ENCODE results near the gene DNAH11. TPM values are rescaled to one million over a fixed set of nuclear protein-coding genes. Genes with fewer than 3 reads are reported as not detected.
"Not testable (repeated sequence)": the region's sequence is repeated elsewhere in the genome, so short reads cannot be mapped to it uniquely, and the experiment has no call there.

DNAH11 gene
- polyA plus RNA-seq, 1 experiment, result 0.59 TPM

GRCh38 chr7:21719846-21720245, 177.0 kb downstream of the DNAH11 start:
- TF ChIP-seq, protein P1, sequence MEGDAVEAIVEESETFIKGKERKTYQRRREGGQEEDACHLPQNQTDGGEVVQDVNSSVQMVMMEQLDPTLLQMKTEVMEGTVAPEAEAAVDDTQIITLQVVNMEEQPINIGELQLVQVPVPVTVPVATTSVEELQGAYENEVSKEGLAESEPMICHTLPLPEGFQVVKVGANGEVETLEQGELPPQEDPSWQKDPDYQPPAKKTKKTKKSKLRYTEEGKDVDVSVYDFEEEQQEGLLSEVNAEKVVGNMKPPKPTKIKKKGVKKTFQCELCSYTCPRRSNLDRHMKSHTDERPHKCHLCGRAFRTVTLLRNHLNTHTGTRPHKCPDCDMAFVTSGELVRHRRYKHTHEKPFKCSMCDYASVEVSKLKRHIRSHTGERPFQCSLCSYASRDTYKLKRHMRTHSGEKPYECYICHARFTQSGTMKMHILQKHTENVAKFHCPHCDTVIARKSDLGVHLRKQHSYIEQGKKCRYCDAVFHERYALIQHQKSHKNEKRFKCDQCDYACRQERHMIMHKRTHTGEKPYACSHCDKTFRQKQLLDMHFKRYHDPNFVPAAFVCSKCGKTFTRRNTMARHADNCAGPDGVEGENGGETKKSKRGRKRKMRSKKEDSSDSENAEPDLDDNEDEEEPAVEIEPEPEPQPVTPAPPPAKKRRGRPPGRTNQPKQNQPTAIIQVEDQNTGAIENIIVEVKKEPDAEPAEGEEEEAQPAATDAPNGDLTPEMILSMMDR (IDR thresholded peaks at IDR 0.05; ENCODE audit: insufficient read depth, low read depth, low read length), result no peak
- POLR2A ChIA-PET, result no interaction called here
- H3K36me3 ChIP-seq (ENCODE audit: control insufficient read depth, insufficient read depth, low read length), result no peaks in the 10 kb centered on the region
- no peak overlapping the region for H3K4me3 ChIP-seq (ENCODE audit: low read depth, low read length)
- no peak for DNase-seq (ENCODE audit: low read depth)
- H3K27me3 ChIP-seq (ENCODE audit: control insufficient read depth, insufficient read depth, low read length), result no peaks in the 10 kb centered on the region
- CTCF ChIA-PET, result no interaction called here

GRCh38 chr7:21722371-21722770, 179.5 kb downstream of the DNAH11 start:
- H3K4me3 ChIP-seq (ENCODE audit: low read depth, low read length), result no peak overlapping the region
- H3K27me3 ChIP-seq (ENCODE audit: control insufficient read depth, insufficient read depth, low read length), result no peaks in the 10 kb centered on the region
- POLR2A ChIA-PET, result no interaction called here
- H3K36me3 ChIP-seq (ENCODE audit: control insufficient read depth, insufficient read depth, low read length), result no peaks in the 10 kb centered on the region
- CTCF ChIA-PET, result no interaction called here
- DNase-seq (ENCODE audit: low read depth), result no peak
- TF ChIP-seq, protein P1 (IDR thresholded peaks at IDR 0.05; ENCODE audit: insufficient read depth, low read depth, low read length), result no peak

DNA sequence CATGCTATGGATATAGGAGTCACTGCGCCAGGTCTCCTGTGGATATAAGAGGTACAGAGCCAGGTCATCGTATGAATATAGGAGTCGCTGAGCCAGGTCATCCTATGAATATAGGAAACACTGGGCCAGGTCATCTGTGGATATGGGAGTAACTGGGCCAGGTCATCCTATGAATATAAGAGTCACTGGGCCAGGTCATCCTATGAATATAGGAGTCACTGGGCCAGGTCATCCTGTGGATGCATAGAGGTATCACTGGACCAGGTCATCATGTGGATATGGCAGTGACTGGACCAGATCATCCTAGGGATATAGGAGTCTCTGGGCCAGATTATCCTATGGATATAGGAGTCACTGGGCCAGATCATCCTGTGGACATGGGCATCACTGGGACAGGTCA, 181.7 kb downstream of the DNAH11 start:
- Histone ChIP-seq H3K4me3 (ENCODE audit: low read depth, low read length) (no peak overlapping the region), H3K36me3 (ENCODE audit: control insufficient read depth, insufficient read depth, low read length) (no peaks in the 10 kb centered on the region), H3K27me3 (ENCODE audit: control insufficient read depth, insufficient read depth, low read length) (no peaks in the 10 kb centered on the region)
- POLR2A ChIA-PET, result no interaction called here
- CTCF ChIA-PET, result interaction anchor here (0.8 kb wide), 1 partner anchor 278 kb away, joined by 3 read pairs; no protein-coding TSS in a partner anchor
- DNase-seq (ENCODE audit: low read depth), result no peak
- TF ChIP-seq, protein P1 (IDR thresholded peaks at IDR 0.05; ENCODE audit: insufficient read depth, low read depth, low read length), result no peak

DNA sequence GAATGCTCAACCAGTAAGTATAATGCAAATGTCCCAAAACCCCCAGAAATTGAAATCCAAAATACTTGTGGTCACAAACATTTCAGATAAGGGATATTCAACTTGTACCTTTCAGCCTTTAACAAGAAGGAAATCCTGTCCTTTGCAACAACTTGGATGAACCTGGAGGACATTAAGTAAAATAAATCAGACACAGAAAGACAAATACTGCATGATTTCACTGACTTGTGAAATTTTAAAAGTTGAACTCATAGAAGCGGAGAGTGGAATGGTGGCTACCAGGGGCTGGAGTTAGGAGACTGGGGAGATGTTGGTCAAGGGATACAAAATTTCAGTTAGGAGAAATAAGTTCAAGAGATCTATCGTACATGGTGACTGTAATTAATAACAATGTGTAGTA, 187.6 kb downstream of the DNAH11 start:
- ChIA-PET POLR2A (no interaction called here), CTCF (no interaction called here)
- no peaks in the 10 kb centered on the region for H3K36me3 ChIP-seq (ENCODE audit: control insufficient read depth, insufficient read depth, low read length)
- TF ChIP-seq, protein P1 (IDR thresholded peaks at IDR 0.05; ENCODE audit: insufficient read depth, low read depth, low read length), result no peak
- DNase-seq (ENCODE audit: low read depth), result no peak
- no peak overlapping the region for H3K4me3 ChIP-seq (ENCODE audit: low read depth, low read length)
- H3K27me3 ChIP-seq (ENCODE audit: control insufficient read depth, insufficient read depth, low read length), result no peaks in the 10 kb centered on the region

DNA sequence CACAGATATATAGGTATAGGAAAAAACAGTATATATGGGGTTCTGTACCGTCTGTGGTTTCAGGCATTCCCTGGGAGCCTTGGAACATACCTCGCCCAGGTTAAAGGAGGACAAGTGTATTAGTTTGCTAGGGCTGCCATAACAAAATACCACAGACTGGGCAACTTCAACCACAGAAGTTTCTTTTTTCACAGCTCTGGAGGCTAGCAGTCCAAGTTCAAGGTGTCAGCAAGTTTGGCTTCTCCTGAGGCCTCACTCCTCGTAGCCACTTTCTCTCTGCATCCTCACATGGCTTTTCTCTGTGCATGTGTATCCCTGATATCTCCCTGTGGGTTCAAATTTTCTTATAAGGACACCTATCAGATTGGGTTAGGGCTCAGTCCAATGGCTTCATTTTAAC, 189.1 kb downstream of the DNAH11 start:
- POLR2A ChIA-PET, result no interaction called here
- Histone ChIP-seq H3K36me3 (ENCODE audit: control insufficient read depth, insufficient read depth, low read length) (no peaks in the 10 kb centered on the region), H3K27me3 (ENCODE audit: control insufficient read depth, insufficient read depth, low read length) (no peaks in the 10 kb centered on the region), H3K4me3 (ENCODE audit: low read depth, low read length) (no peak overlapping the region)
- TF ChIP-seq, protein P1 (IDR thresholded peaks at IDR 0.05; ENCODE audit: insufficient read depth, low read depth, low read length), result no peak
- CTCF ChIA-PET, result no interaction called here
- DNase-seq (ENCODE audit: low read depth), result no peak

GRCh38 chr7:21732956-21733355, 190.1 kb downstream of the DNAH11 start:
- POLR2A ChIA-PET; H3K27me3 ChIP-seq (ENCODE audit: control insufficient read depth, insufficient read depth, low read length); DNase-seq (ENCODE audit: low read depth); H3K36me3 ChIP-seq (ENCODE audit: control insufficient read depth, insufficient read depth, low read length); CTCF ChIA-PET; H3K4me3 ChIP-seq (ENCODE audit: low read depth, low read length): not testable (repeated sequence)
